ENCODE results near the gene ATXN7L1. TPM values are rescaled to one million over a fixed set of nuclear protein-coding genes. Genes with fewer than 3 reads are reported as not detected.
A peak's percentile ranks its signal among the peaks of the same experiment; 100 is the strongest.

Gene ATXN7L1
- total RNA-seq, 1 experiment from 2014 or later = 16.3 TPM

- peak; percentile 98 for DNase-seq (ENCODE audit: low read depth, low spot score)
- in situ Hi-C loops (cut with HindIII; ENCODE audit: low pct_unique_long_range_greater_than_20kb, low sequenced_read_pairs) = no loop called here
Observed at GRCh38 chr7:105776068-105776790, 100.2 kb downstream of the ATXN7L1 start.

- in situ Hi-C loops (cut with HindIII; ENCODE audit: low pct_unique_long_range_greater_than_20kb, low sequenced_read_pairs) = no loop called here
- DNase-seq (ENCODE audit: low read depth, low spot score) = no peak
Observed at GRCh38 chr7:105775580-105775979, 100.8 kb downstream of the ATXN7L1 start.

- peak; percentile 26 for DNase-seq (ENCODE audit: low read depth, low spot score)
- in situ Hi-C loops (cut with HindIII; ENCODE audit: low pct_unique_long_range_greater_than_20kb, low sequenced_read_pairs) = loop anchor here (25.0 kb wide), 2 partner anchors 264 to 389 kb away; no protein-coding TSS in a partner anchor
Observed at GRCh38 chr7:105773030-105773460, 103.4 kb downstream of the ATXN7L1 start.

GRCh38 chr7:105769901-105770628 lies 106.3 kb downstream of the ATXN7L1 start:
- in situ Hi-C loops (cut with HindIII; ENCODE audit: low pct_unique_long_range_greater_than_20kb, low sequenced_read_pairs) = loop anchor here (25.0 kb wide), 2 partner anchors 267 to 392 kb away; no protein-coding TSS in a partner anchor
- DNase-seq (ENCODE audit: low read depth, low spot score) = peak; percentile 21

- no peak for DNase-seq (ENCODE audit: low read depth, low spot score)
- in situ Hi-C loops (cut with HindIII; ENCODE audit: low pct_unique_long_range_greater_than_20kb, low sequenced_read_pairs) = loop anchor here (25.0 kb wide), 2 partner anchors 268 to 393 kb away; no protein-coding TSS in a partner anchor
Observed at GRCh38 chr7:105768898-105769507, 107.4 kb downstream of the ATXN7L1 start.

GRCh38 chr7:105768117-105768516 lies 108.3 kb downstream of the ATXN7L1 start:
- DNase-seq (ENCODE audit: low read depth, low spot score) = no peak
- in situ Hi-C loops (cut with HindIII; ENCODE audit: low pct_unique_long_range_greater_than_20kb, low sequenced_read_pairs) = loop anchor here (25.0 kb wide), 2 partner anchors 269 to 394 kb away; no protein-coding TSS in a partner anchor

GRCh38 chr7:105766421-105767073 lies 109.9 kb downstream of the ATXN7L1 start:
- in situ Hi-C loops (cut with HindIII; ENCODE audit: low pct_unique_long_range_greater_than_20kb, low sequenced_read_pairs) = loop anchor here (25.0 kb wide), 2 partner anchors 271 to 396 kb away; no protein-coding TSS in a partner anchor
- DNase-seq (ENCODE audit: low read depth, low spot score) = no peak

- in situ Hi-C loops (cut with HindIII; ENCODE audit: low pct_unique_long_range_greater_than_20kb, low sequenced_read_pairs) = loop anchor here (25.0 kb wide), 2 partner anchors 271 to 396 kb away; no protein-coding TSS in a partner anchor
- no peak for DNase-seq (ENCODE audit: low read depth, low spot score)
Observed at GRCh38 chr7:105765846-105766245, 110.6 kb downstream of the ATXN7L1 start.

- in situ Hi-C loops (cut with HindIII; ENCODE audit: low pct_unique_long_range_greater_than_20kb, low sequenced_read_pairs) = loop anchor here (25.0 kb wide), 2 partner anchors 273 to 398 kb away; no protein-coding TSS in a partner anchor
- DNase-seq (ENCODE audit: low read depth, low spot score) = no peak
Observed at GRCh38 chr7:105764506-105764905, 111.9 kb downstream of the ATXN7L1 start.

GRCh38 chr7:105760551-105761447 lies 115.6 kb downstream of the ATXN7L1 start:
- in situ Hi-C loops (cut with HindIII; ENCODE audit: low pct_unique_long_range_greater_than_20kb, low sequenced_read_pairs) = loop anchor here (25.0 kb wide), 2 partner anchors 277 to 402 kb away; no protein-coding TSS in a partner anchor

GRCh38 chr7:105759670-105760550 lies 116.5 kb downstream of the ATXN7L1 start:
- peak; percentile 76 for DNase-seq (ENCODE audit: low read depth, low spot score)
- in situ Hi-C loops (cut with HindIII; ENCODE audit: low pct_unique_long_range_greater_than_20kb, low sequenced_read_pairs) = loop anchor here (25.0 kb wide), 2 partner anchors 277 to 402 kb away; no protein-coding TSS in a partner anchor

More at GRCh38 chr7:105760551-105761447, 115.6 kb downstream of the ATXN7L1 start:
- peak; percentile 30 for DNase-seq (ENCODE audit: low read depth, low spot score)

- in situ Hi-C loops (cut with HindIII; ENCODE audit: low pct_unique_long_range_greater_than_20kb, low sequenced_read_pairs) = loop anchor here (25.0 kb wide), 2 partner anchors 281 to 406 kb away; no protein-coding TSS in a partner anchor
- DNase-seq (ENCODE audit: low read depth, low spot score) = no peak
Observed at GRCh38 chr7:105756367-105756766, 120.0 kb downstream of the ATXN7L1 start.

- in situ Hi-C loops (cut with HindIII; ENCODE audit: low pct_unique_long_range_greater_than_20kb, low sequenced_read_pairs) = loop anchor here (25.0 kb wide), 2 partner anchors 285 to 410 kb away; no protein-coding TSS in a partner anchor
- DNase-seq (ENCODE audit: low read depth, low spot score) = no peak
Observed at GRCh38 chr7:105752671-105753275, 123.6 kb downstream of the ATXN7L1 start.

GRCh38 chr7:105751054-105751453 lies 125.3 kb downstream of the ATXN7L1 start:
- no peak for DNase-seq (ENCODE audit: low read depth, low spot score)
- in situ Hi-C loops (cut with HindIII; ENCODE audit: low pct_unique_long_range_greater_than_20kb, low sequenced_read_pairs) = loop anchor here (25.0 kb wide), 2 partner anchors 286 to 411 kb away; no protein-coding TSS in a partner anchor

GRCh38 chr7:105748701-105749100 lies 127.7 kb downstream of the ATXN7L1 start:
- in situ Hi-C loops (cut with HindIII; ENCODE audit: low pct_unique_long_range_greater_than_20kb, low sequenced_read_pairs) = no loop called here
- no peak for DNase-seq (ENCODE audit: low read depth, low spot score)

Data from SK-MEL-5 (cell line).